Fibroblast of lung (primary cell): ENCODE measurements around the gene THRB.

Experiments used
- CTCF ChIP-seq, 2 donors: IDR thresholded peaks in 1 of 2; conservative IDR thresholded peaks in 1 of 2; 1 replicate in 1 of 2; 2 replicates in 1 of 2; pipeline ENCODE4 v1.5.1; 2011 to 2012; ENCODE audit warnings: low read length in 2 of 2, control low read depth in 1 of 2, inconsistent platforms in 1 of 2, low read depth in 1 of 2, mild to moderate bottlenecking in 1 of 2
- EZH2 ChIP-seq: IDR thresholded peaks from 2 replicates; pipeline ENCODE4 v1.5.1; 2012; ENCODE audit warnings: low read length, control low read depth, mild to moderate bottlenecking; ENCODE audit errors: missing control alignments

- TF ChIP-seq EZH2, result no peak
- TF ChIP-seq CTCF (conservative IDR thresholded peaks at IDR 0.05 in 1 of 2, IDR thresholded peaks at IDR 0.05 in 1 of 2; ENCODE audit: low read depth in 1 of 2, low read length in 2 of 2), result no peak
Observed at GRCh38 chr3:24344784-24345439, 149.7 kb downstream of the THRB start.
